PFSK-1 (cell line): ENCODE measurements around the gene USP50.

Experiments
- POLR2AphosphoS5 ChIP-seq: IDR thresholded peaks from 2 replicates; pipeline ENCODE4 v1.6.1; 2012; ENCODE audit warnings: low read depth, mild to moderate bottlenecking, control low read depth, low read length, moderate library complexity
- REST ChIP-seq, 2 experiments: IDR thresholded peaks; 2 replicates each; pipeline versions ENCODE4 v1.6.1 to v1.8.0; 2011 to 2012; ENCODE audit warnings: low read depth in 2 of 2, low read length in 2 of 2, control low read depth in 1 of 2, inconsistent platforms in 1 of 2, mild to moderate bottlenecking in 1 of 2, moderate library complexity in 1 of 2; ENCODE audit not compliant: insufficient read depth in 1 of 2
- SIN3A ChIP-seq: IDR thresholded peaks from 2 replicates; pipeline ENCODE4 v1.6.1; 2012; ENCODE audit warnings: mild to moderate bottlenecking, low read length, moderate library complexity, borderline replicate concordance; ENCODE audit not compliant: insufficient read depth
- TAF1 ChIP-seq: IDR thresholded peaks from 2 replicates; pipeline ENCODE4 v1.6.1; 2012; ENCODE audit warnings: low read length, control low read depth, borderline replicate concordance; ENCODE audit not compliant: insufficient read depth

GRCh38 chr15:50485389-50485788, 61.1 kb downstream of the USP50 start:
- no peak for TF ChIP-seq POLR2AphosphoS5
- TF ChIP-seq REST (IDR thresholded peaks at IDR 0.05; ENCODE audit: insufficient read depth in 1 of 2, low read depth in 2 of 2, low read length in 2 of 2), result no peak
- no peak for TF ChIP-seq TAF1
- no peak for TF ChIP-seq SIN3A
